Brain pericyte (primary cell): ENCODE data around the gene SHROOM3.
"Not testable (repeated sequence)": the region's sequence is repeated elsewhere in the genome, so short reads cannot be mapped to it uniquely, and the experiment has no call there.

Source experiments
- DNase-seq: peaks from one replicate; pipeline ENCODE4 v3.0.0-alpha.2; 2012; ENCODE audit warnings: low read depth, low spot score

Gene SHROOM3

GRCh38 chr4:76445911-76446310 lies 10.9 kb downstream of the SHROOM3 start:
- no peak for DNase-seq

- DNase-seq = no peak
Observed at GRCh38 chr4:76447393-76447851, 12.4 kb downstream of the SHROOM3 start.

GRCh38 chr4:76448211-76448610 lies 13.2 kb downstream of the SHROOM3 start:
- DNase-seq = no peak

- DNase-seq = no peak
Observed at GRCh38 chr4:76449362-76449767, 14.3 kb downstream of the SHROOM3 start.

- no peak for DNase-seq
Observed at GRCh38 chr4:76449833-76450232, 14.8 kb downstream of the SHROOM3 start.

GRCh38 chr4:76453232-76453631 lies 18.2 kb downstream of the SHROOM3 start:
- DNase-seq = no peak

- not testable (repeated sequence) for DNase-seq
Observed at GRCh38 chr4:76454073-76454472, 19.0 kb downstream of the SHROOM3 start.

GRCh38 chr4:76457885-76458284 lies 22.9 kb downstream of the SHROOM3 start:
- DNase-seq = no peak

GRCh38 chr4:76458297-76458696 lies 23.3 kb downstream of the SHROOM3 start:
- DNase-seq = no peak

GRCh38 chr4:76458825-76459224 lies 23.8 kb downstream of the SHROOM3 start:
- no peak for DNase-seq

- no peak for DNase-seq
Observed at GRCh38 chr4:76459291-76459723, 24.3 kb downstream of the SHROOM3 start.

- DNase-seq = no peak
Observed at GRCh38 chr4:76463568-76463967, 28.5 kb downstream of the SHROOM3 start.

- no peak for DNase-seq
Observed at GRCh38 chr4:76470064-76470463, 35.0 kb downstream of the SHROOM3 start.

- DNase-seq = no peak
Observed at GRCh38 chr4:76470532-76470931, 35.5 kb downstream of the SHROOM3 start.

GRCh38 chr4:76476571-76476970 lies 41.5 kb downstream of the SHROOM3 start:
- no peak for DNase-seq

GRCh38 chr4:76484654-76485053 lies 49.6 kb downstream of the SHROOM3 start:
- DNase-seq = no peak

- DNase-seq = no peak
Observed at GRCh38 chr4:76485450-76485849, 50.4 kb downstream of the SHROOM3 start.

- no peak for DNase-seq
Observed at GRCh38 chr4:76486588-76487276, 51.7 kb downstream of the SHROOM3 start.

- no peak for DNase-seq
Observed at GRCh38 chr4:76487621-76488020, 52.6 kb downstream of the SHROOM3 start.

- DNase-seq = no peak
Observed at GRCh38 chr4:76488455-76488854, 53.4 kb downstream of the SHROOM3 start.

GRCh38 chr4:76488888-76489685 lies 54.1 kb downstream of the SHROOM3 start:
- no peak for DNase-seq

- DNase-seq = no peak
Observed at GRCh38 chr4:76489686-76490161, 54.7 kb downstream of the SHROOM3 start.

GRCh38 chr4:76492055-76492454 lies 57.0 kb downstream of the SHROOM3 start:
- DNase-seq = no peak
